Stimulated activated CD4-positive, alpha-beta T cell treated with anti-CD3 and anti-CD28 coated beads, Interleukin-2, amount 100 ng/mL, for 24 hours (primary cell): ENCODE data around the gene NFIX.
A peak's percentile ranks its signal among the peaks of the same experiment; 100 is the strongest.

Source experiments
- DNase-seq, 2 donors: peaks; one replicate each; pipeline ENCODE4 v3.0.0-alpha.2; 2020

The NFIX gene

DNA sequence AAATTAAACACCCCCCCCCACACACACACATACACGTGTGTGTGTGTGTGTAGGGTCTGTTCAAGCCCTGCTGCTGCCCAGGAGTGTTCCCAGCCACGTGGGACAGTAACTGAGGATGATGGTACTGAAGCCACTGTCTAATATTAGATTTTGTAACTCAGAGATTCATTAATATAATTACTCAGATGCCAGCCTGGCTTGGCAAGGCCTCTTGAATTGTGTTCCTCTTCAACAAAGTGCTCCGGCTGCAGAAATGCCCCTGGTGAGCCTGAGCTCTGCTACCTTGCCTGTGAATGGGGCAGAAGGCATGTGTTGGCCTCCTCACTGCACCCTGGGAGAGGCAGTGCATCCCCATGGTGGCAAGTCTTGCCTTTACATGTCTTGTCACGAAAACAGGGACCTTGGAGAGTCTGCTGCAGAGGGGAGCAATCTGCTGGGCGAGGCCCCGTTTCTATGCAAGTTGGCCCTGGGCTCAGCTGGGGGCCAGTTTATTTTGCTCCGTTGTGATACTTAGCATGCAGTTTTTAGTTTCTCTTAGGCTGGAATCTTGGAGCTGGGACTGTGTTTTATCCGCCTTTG lies 44.0 kb downstream of the NFIX start:
- no peak for DNase-seq

DNA sequence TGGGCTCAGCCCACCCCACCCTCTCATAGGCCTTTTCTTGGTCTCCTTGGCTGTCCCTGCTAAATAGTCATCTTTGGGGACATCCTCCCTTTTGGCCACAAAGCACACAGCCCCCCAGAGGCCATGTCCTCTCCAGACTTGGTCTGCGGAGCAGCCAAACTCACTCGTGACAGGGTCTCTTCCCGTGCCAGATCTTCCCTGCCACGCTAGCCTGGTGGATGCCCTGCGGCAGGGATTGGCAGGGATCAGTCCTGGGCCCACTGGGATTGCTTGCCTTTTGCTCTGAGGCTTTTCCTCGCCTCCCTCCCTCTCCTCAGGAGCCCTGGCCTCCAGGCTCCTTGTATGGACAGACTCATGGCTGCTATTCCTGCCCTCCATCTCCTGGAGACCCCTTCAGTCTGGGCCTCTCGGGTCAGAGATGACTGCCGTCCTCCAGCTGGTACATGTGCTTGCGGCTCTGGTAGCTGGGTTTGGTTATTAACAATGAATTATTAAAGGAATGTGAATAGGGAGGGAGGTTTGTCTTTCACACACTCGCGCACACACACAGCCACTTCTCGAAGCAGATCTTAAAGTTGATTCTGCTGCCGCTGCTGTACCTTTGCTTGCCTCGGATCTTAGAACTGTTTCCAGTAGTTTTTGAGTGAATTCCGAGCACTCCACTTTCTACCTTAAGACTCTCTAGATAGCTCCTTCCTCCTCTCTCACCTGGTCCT lies 45.1 kb downstream of the NFIX start:
- DNase-seq = no peak

DNA sequence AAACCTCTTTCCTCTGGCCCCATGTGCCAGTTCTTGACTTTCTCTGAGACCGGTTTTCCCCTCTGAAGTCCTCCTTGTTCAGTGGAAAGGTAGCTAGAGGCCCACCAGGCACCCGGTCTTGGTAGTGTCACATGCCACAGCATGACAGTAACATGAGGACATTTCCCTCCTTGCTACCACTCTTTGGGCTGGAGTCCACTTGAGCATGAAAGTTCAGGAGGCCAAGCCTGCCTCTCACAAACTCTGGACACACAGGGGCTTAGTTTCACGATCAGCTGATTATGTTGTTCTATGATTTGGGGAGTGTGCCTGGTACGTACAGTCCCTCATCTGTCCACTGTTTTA lies 45.6 kb downstream of the NFIX start:
- DNase-seq = no peak

DNA sequence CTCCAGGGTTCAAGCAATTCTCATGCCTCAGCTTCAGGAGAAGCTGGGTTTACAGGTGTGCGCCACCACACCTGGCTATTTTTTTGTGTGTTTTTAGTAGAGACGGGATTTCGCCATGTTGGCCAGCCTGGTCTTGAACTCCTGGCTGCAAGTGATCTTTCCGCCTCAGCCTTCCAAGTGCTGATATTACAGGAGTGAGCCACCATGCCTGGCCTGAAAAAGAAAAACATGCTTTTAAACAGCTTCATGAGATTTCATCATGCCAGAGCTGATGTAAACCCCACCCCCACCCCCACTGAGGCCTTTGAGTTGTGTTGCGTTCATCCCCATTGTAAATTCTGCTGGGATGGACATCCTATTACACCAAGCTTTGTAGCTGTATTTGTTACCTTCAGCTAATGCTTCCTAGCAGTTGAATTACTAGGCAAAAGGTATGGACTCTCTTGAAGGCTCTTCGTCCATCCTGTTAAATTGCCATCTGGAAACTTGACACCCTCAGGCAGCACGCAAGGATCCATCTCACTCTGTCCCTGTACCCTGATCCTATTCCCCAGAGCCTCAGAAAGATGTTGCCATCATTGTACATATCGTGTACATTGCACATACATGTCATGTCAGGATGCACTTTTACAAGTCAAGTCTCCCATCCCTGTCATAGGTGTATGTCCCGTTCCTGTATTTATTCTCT lies 47.3 kb downstream of the NFIX start:
- no peak for DNase-seq

DNA sequence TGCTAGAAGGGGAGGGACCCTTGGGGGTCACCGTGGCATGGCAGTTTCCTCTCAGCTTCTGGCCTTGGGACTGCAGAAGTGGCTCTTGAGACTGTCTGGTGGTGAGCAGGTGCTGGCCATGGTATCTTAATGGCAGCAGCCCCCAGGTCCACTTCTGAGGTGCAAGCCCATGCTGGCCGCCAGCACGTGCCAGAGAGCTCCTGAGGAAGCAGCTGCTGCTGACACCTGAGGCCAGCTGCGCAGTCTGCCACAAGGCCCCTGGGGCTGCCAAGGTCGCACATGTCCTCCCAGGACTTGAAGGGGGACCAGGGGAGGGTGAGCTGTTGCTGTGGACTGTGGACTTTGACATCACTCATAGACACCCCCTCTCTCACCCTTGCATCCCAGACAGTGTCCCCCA lies 48.0 kb downstream of the NFIX start:
- DNase-seq = no peak

DNA sequence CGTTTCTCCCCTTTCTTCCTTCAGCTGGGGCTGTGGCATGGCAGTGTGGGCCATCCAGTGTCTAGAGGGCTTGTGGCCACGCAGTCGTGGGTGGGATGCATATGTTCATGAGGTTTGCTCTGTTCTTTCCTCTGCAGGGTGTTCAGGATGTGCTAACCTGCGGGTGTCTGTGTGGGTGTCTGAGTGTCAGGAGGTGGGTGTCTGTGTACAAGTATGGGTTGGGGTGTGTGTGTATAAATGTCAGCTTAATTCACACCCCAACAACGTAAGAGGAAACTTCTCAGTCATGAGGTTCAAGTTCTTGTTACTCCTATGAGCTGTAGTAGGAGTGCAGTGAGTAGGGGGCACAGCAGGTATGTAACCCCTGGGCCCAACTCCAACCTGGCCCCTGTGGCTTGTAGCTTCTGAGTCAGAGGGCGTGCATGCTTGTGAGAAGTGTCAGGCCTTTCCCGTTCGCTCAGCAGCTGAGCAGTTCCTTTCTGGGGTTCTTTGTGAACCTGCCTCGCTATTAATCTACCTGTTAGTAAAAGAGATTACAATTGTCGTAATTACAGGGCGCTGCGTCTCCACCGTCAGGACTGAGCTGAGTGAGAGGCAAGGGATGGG lies 49.1 kb downstream of the NFIX start:
- DNase-seq = no peak

DNA sequence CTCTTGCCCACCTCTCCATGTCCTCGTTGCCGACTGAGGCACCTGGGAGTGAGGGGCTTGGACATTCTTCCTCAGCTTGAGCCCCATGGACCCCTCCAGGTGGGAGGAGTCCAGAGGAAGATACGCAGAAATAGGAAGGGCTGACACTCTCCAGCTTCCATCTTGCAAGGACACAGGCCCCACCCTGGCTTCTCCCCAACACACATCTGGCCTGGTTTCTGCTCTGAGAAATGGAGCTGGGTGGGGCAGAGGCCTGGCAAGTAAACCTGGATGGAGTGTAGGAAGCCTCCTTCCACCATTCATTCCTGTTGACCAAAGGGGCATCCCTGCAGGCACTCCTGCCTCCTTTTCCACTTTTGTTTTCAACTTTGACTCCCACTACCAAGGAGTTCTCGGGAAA lies 50.5 kb downstream of the NFIX start:
- no peak for DNase-seq

DNA sequence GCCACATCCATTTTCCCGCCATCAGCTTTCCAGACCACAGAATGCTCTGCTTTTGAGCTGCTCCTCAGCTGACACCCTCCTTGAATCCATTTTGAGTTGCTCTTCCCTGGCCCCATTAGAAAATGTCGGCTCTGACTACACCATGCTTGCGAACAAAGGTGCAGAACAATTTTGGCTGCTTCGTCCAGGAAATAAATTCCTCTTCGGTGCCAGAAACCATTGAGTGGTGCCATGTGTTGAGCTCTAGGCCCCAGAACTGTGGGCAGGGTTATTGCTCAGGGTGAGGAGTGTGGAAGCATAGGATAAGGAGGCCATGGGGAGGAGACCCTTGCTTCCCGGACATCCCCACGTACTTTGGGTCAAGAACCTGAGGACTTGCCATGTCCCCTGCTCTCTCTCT lies 52.1 kb downstream of the NFIX start:
- no peak for DNase-seq

DNA sequence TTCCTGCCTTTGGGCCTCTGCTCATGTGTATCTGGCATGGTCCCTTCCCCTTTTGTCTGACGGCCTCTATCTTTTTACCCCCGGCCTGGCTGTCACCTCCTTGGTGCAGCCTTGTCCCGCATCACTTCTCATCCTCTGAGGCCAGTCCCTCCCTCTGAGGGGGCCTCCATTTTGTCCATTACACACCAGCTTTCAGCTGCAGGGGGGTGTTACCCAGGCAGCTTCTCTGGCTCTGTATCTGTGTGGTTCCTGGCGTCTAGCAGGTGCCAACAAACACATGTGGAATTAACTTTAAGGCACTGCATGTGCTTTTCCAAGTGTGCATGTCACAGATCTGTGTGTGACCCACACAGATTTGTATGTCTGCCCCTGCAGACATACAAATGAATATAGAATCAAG lies 55.0 kb downstream of the NFIX start:
- no peak for DNase-seq

DNA sequence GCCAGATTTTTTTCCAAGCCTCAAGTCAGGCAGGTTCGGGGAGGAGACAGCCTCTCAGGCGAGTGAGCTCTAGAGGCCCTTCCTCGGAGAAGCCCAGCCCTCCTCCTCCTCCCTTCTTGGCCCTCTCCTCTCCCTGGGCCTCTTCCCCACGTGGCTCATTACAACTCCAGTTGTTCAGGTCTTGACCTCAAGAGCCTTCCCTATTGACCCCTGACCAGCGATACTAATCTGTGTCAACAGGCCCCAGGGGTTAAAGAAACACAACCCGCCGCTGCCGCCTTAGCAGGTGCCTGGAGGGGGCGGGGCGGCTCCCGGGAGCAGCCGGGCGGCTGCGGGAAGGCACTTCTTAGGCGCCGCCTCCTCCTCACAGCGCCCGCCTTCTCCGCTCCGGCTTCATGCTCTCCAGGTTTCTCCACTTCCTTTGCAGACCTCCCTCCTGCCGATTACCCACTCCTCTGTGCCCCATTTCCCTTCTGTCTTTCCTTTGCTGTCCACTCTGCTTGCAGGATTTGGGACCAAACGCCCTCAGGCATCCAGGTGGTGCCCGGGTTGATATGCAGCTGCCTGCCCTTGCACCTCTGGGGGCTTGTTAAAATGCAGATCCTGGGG lies 56.4 kb downstream of the NFIX start:
- peak; percentile 24 to 66 for DNase-seq

DNA sequence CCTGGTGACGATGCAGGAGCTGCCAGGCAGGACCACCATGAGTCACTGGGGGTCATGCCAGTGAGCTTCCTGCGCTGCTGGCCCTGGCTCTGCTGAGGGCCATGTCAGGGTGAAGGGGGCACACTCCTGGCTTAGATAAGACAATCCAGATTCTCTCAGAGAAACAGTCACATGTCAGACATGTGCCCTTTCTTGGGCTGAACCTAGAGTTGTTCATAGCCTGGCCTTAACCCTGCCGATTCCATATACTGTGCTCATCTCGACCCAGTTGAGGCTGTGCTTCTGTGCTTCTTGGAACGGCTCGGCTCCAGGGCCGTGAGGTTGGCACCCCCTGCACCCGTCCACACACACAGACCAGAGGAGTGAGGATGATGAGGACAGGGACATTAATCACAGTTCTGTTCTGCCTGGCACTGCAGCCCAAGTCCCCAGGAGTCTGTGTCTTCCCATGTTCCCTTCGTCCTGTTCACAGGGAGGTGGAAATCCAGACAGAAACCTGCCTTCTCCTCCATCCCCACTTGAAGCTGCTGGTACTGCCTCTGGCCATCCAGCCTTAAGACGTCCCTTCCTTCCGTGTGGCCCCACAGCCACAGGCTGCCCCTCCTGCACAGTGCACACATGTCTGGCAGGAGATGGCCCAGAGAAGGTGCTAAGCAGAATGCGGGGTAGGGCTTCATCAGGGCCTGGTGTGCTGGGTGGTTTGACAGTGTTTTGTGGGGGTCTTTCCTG lies 57.3 kb downstream of the NFIX start:
- DNase-seq = no peak

DNA sequence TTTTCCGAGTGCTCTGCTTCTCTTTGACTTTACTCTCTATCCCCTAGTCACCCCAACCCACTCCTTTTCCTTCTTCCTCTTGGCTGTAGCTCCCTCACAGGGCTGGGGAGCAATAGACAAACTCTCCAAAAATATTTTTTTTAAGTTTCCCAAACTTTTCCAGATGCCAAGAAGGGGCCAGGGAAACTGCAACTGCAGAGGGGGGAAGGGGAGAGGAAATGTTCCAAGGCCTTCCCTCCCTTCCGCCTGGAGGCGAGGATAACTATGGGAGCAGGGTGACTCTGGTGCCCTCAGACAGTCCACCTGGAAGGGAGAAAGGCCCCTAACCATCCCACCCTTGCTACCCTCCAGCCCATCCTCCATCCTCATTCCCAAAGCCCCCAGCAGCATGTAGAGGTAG lies 58.0 kb downstream of the NFIX start:
- no peak for DNase-seq

DNA sequence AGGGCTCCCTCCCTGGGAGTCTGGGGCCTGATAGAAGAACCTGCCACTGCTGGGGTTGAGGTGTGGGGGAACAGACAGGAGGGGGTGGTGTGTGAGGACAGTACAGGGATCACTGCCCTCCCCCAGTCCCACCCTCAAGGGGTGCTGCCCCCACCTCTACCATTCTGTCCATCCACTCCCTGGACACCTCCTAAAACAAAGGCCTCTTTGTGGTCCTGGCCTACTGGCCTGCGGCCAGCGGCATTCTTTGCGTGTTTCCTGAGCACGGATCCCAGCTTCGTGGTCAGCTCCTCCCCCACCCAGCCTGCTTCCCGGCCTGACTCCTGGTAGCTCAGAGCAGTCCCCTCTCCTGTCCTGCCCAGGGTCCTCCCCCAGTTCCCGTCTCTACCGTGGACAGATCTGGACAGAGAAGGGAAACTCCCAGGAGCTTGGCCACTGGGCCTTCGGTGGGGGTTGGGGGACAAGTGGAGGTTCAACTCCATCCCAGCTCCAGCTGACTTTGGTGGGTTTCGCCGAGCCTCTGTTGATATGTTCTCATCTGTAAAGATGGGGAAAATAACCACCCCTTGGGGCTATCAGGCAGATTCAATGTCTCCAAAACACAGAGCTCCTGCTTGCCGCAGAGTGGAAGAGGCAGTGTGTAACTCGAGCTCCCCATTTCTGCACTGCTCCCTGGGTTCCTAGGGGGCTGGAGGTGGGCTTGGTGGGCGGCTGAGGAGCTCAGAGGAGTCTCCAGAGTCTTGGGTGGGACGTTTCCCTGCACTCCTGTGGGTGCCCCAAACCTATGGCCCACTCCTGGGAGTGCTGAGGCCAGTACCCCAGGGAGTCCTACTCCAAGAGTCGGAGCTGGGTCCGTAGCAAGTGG lies 58.7 kb downstream of the NFIX start:
- no peak for DNase-seq

DNA sequence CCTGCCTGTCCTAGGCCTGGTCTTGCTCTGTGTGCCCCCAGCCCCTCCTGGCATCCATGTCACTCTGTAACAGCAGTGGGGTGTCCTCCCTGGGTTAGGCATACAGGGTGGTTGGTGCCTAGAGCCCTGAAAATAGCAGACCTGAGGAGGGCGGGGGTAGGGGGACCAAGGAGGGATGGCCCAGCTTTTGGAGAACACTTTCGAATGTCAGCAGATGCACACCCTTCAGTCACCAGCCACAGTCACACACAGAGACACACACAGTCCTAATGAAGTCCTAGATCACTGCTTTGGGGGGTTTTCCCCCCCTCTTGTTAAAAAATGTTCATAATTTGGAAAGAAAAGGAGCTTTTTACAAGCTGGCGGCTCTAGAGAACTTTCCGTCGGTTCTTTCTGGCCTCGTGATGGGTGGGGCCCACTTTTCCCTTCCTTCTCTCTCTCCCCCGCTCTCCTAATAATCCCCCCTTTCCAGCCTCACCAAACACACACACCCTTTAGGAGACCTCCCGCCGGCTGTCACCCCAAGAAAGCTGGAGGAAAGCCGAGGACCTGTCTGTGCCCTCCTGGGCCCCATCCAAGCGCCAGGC lies 59.4 kb downstream of the NFIX start:
- DNase-seq = no peak

DNA sequence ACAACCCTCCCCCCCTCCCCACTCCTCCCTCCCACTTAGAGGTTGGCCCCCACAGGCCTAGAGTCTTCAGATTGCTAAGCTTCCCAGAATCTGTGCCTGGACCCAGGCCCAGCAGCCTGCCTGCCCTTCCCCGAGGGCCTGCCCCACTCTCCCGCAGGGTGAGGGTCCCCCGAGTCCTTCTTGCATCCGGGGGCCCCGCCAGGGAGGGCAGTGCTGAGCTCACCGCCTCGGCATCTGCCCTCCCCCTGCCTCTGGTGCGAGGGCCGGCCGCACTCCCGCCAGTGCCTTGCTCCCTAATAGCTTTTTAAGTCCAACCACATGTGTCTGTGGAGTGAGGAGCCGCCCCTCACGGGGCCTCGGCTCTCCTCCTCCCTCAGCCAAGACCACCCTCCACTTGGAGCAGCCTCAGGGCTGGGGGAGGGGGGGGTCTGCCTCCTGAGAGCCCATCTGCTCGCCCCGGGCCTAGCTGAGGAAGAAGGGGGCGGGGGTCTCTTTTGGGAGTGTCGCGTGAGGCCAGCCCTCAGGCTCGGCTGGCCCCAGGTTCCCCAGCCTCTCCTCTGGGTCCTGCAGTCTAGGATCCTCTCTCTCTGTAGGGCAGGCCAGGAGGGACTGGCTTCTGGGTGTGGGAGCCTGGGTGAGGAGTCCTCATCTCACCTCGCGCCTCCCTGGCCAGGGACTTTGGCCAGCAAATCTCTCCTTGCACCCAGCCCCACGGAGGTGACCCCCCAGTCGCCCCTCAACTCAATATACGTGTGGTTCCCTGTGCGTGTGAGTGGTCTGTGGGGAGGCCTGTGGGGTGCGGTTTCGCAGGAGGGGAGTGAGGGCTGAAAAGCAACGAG lies 60.2 kb downstream of the NFIX start:
- DNase-seq = no peak

DNA sequence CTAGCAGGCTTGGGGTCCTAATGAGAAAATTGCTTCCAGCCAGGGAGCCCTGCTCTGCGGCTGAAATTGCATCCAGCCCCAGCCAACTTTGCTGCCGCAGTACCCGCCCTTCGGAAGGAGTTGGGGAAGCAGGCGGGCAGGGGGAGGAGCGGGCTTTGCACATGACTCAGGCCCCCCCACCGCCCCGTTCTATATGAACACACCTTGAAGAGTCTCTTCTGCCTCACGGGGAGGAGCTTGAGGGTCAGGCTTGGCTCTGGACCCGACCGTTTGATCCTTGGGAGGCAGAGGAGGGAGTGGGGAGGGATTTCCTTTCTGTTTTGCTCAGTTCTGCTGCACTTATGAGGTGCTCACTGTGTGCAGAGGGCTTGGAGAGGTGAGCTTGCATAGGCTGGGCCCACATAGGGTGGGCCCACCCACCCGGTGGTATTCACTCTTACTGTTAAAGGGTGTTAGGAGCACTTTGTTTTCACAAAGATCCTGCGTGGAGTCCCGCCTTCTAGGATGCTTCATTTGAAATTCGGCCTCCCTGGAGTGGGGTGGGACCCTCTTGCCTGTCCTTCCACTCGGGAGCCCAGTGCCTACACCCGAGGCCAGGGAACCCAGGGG lies 60.9 kb downstream of the NFIX start:
- no peak for DNase-seq

DNA sequence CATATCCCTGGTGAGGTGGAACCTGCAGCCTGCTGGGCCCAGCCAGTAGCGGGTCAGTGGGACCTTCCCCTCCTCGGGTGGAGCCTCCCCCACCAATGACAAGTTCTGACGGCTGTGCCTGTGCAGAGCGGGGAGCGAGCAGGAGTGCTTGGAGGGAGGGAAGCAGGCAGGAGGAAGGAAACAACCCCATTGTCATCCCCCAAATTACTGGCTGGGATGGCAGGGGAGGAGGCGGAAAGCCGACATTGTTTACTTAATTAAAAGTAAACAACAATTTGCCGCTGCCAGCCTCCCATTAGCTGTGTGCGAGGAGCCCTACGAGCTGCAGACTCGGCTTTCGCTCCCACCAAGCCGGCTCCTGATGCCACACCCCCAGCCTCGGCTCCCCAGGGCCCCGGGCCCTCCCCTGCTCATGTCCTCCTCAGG lies 61.9 kb downstream of the NFIX start:
- DNase-seq = no peak

DNA sequence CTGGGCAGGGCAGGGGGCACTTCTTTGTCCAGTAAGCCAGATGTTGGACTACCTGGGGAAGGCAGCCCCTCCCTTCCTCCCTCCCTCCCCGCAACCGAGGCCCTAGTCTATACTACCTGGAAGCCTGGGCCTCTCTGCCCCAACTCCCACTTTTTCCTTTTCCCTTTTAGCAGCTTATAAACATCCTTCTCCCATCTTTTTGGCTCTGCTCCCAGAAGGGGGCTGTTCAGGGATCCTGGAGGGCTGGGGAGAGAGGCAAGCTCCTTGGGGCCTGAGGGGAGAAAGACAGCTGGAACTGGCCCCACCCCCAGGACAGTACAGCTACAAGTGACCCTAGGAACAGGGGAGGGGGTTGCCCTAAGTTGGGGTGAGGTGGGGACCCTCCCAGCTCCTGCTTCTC lies 62.5 kb downstream of the NFIX start:
- no peak for DNase-seq

DNA sequence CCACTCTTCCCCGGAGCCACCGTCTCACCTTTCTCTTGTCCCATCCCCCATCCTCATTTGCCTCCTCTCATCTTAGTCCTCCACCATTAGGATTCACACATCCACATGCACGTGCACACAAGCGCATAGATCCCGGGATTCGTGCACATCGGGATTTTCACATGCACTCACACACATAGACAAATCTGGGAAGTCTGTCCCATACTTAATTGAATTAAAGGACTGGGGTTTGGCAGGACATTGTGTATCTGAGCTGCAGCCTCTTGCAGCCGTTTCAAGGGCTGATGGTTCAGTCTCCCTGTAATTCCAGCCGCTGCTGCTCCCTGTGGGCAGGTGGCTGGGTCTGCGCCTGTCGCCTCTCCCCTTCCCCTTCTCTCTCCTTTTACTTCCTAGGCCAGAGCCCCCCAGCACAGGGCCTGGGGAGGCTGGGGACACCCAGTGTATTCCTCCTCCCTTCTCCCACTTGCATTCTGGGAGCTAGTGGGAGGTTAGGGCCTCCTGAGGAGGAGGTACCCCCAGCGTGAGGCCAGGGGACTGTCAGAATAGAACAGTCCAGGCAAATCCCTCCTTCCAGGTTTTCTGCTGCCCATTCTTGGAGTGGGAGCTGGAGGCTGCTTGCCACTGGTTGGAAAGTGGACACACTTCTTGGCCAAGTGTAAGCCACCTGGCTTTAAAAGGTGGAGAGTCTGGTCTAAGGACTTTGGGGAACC lies 63.8 kb downstream of the NFIX start:
- DNase-seq = no peak
